Measurements from ENCODE around the gene WDR70.

Gene WDR70

GRCh38 chr5:37740331-37741066, 361.4 kb downstream of the WDR70 start:
- Histone ChIP-seq H3K4me3 (replicated peaks; ENCODE audit: low read depth, low read length) (no peak overlapping the region), H3K36me3 (ENCODE audit: control insufficient read depth, insufficient read depth, low read length) (no peaks in the 10 kb centered on the region; the same call in 1 of the 2 replicates), H3K27me3 (replicated peaks; ENCODE audit: control insufficient read depth, insufficient read depth, low read length) (no peaks in the 10 kb centered on the region)
- no peak for TF ChIP-seq CTCF (IDR thresholded peaks at IDR 0.05; ENCODE audit: insufficient read depth, low read length, poor library complexity, severe bottlenecking)
- no peak for DNase-seq (ENCODE audit: extremely low read depth, insufficient read length)

- H3K4me3 ChIP-seq (replicated peaks; ENCODE audit: low read depth, low read length): no peak overlapping the region
- DNase-seq (ENCODE audit: extremely low read depth, insufficient read length): no peak
- no peaks in the 10 kb centered on the region for H3K27me3 ChIP-seq (replicated peaks; ENCODE audit: control insufficient read depth, insufficient read depth, low read length)
- TF ChIP-seq CTCF (IDR thresholded peaks at IDR 0.05; ENCODE audit: insufficient read depth, low read length, poor library complexity, severe bottlenecking): no peak
- no peaks in the 10 kb centered on the region; the same call in 1 of the 2 replicates for H3K36me3 ChIP-seq (ENCODE audit: control insufficient read depth, insufficient read depth, low read length)
These were observed 363.0 kb downstream of the WDR70 start for GRCh38 chr5:37742111-37742510.

- DNase-seq (ENCODE audit: extremely low read depth, insufficient read length): no peak
These were observed 372.1 kb downstream of the WDR70 start for GRCh38 chr5:37751227-37751626.

GRCh38 chr5:37754976-37755375, 375.9 kb downstream of the WDR70 start:
- H3K36me3 ChIP-seq (ENCODE audit: control insufficient read depth, insufficient read depth, low read length): no peaks in the 10 kb centered on the region
- H3K4me3 ChIP-seq (replicated peaks; ENCODE audit: low read depth, low read length): no peak overlapping the region
- H3K27me3 ChIP-seq (replicated peaks; ENCODE audit: control insufficient read depth, insufficient read depth, low read length): no peaks in the 10 kb centered on the region
- TF ChIP-seq CTCF (IDR thresholded peaks at IDR 0.05; ENCODE audit: insufficient read depth, low read length, poor library complexity, severe bottlenecking): no peak
- no peak for DNase-seq (ENCODE audit: extremely low read depth, insufficient read length)

More at GRCh38 chr5:37751227-37751626, 372.1 kb downstream of the WDR70 start:
- H3K36me3 ChIP-seq (ENCODE audit: control insufficient read depth, insufficient read depth, low read length): no peaks in the 10 kb centered on the region
- H3K4me3 ChIP-seq (replicated peaks; ENCODE audit: low read depth, low read length): no peak overlapping the region
- H3K27me3 ChIP-seq (replicated peaks; ENCODE audit: control insufficient read depth, insufficient read depth, low read length): no peaks in the 10 kb centered on the region
- no peak for TF ChIP-seq CTCF (IDR thresholded peaks at IDR 0.05; ENCODE audit: insufficient read depth, low read length, poor library complexity, severe bottlenecking)

- no peaks in the 10 kb centered on the region for H3K36me3 ChIP-seq (ENCODE audit: control insufficient read depth, insufficient read depth, low read length)
- H3K27me3 ChIP-seq (replicated peaks; ENCODE audit: control insufficient read depth, insufficient read depth, low read length): no peaks in the 10 kb centered on the region
- TF ChIP-seq CTCF (IDR thresholded peaks at IDR 0.05; ENCODE audit: insufficient read depth, low read length, poor library complexity, severe bottlenecking): no peak
- DNase-seq (ENCODE audit: extremely low read depth, insufficient read length): no peak
- no peak overlapping the region for H3K4me3 ChIP-seq (replicated peaks; ENCODE audit: low read depth, low read length)
These were observed 376.5 kb downstream of the WDR70 start for GRCh38 chr5:37755581-37755980.
